A549 (cell line): ENCODE data around the gene FER. TPM values are rescaled to one million over a fixed set of nuclear protein-coding genes. Genes with fewer than 3 reads are reported as not detected.

Source experiments
- ATAC-seq, 2 experiments: fragments of 200-7000 bp in 1 of 2; fragments of >200 bp in 1 of 2; cut with Nextera tagmentation in 1 of 2; cut with Tn5 transposase in 1 of 2; 3 replicates each; pipeline versions ENCODE4 v1.8.0 to v1.9.1; 2018 to 2020; ENCODE audit warnings: mild to moderate bottlenecking in 1 of 2, moderate library complexity in 1 of 2
- CTCF ChIA-PET: fragments of 300-600 bp; sonication (Branson Sonifier 250); formaldehyde crosslinking; extraction: SDS; loops from one replicate; lab custom pipeline; 2021; ENCODE audit warnings: antibody characterized with exemption, inconsistent platforms; lab: Yijun Ruan, JAX
- POLR2A ChIA-PET: fragments of 350-600 bp; formaldehyde crosslinking; extraction: SDS; loops from one replicate; lab custom pipeline; 2021; ENCODE audit warnings: antibody characterized with exemption, inconsistent platforms; lab: Yijun Ruan, JAX
- DNase-seq, 2 experiments: peaks; one replicate each; pipeline versions ENCODE4 v3.0.0 to v3.0.0-alpha.2; 2011 to 2016; ENCODE audit warnings: low read depth in 1 of 2, low spot score in 1 of 2
- FAIRE-seq: peaks from 2 replicates; lab custom pipeline; 2011; peaks lifted over from hg19 to GRCh38; lab: Jason Lieb, UNC
- H3K27ac ChIP-seq, 2 experiments: fragments of >200 bp; sonication (Bioruptor Twin); formaldehyde crosslinking; 3 replicates each; pipeline ENCODE4 v1.5.1; 2016 to 2017
- H3K4me1 ChIP-seq: fragments of >200 bp; sonication (Bioruptor Twin); formaldehyde crosslinking; 3 replicates; pipeline ENCODE4 v1.6.1; 2016
- H3K4me2 ChIP-seq: fragments of >200 bp; sonication (Bioruptor Twin); formaldehyde crosslinking; 3 replicates; pipeline ENCODE4 v1.6.1; 2016
- H3K4me3 ChIP-seq: fragments of >200 bp; sonication (Bioruptor Twin); formaldehyde crosslinking; 3 replicates; pipeline ENCODE4 v1.5.1; 2016
- H3K9me3 ChIP-seq: fragments of >200 bp; sonication (Bioruptor Twin); formaldehyde crosslinking; 3 replicates; pipeline ENCODE4 v1.6.1; 2016
- BCL3 ChIP-seq: fragments of >200 bp; sonication (Bioruptor Twin); formaldehyde crosslinking; IDR thresholded peaks from 3 replicates; pipeline ENCODE4 v1.6.1; 2016
- BHLHE40 ChIP-seq: IDR thresholded peaks from 2 replicates; pipeline ENCODE4 v1.6.1; 2012; ENCODE audit warnings: low read depth, low read length, inconsistent platforms
- CHD2 ChIP-seq: fragments of 150-350 bp; IDR thresholded peaks from 2 replicates; pipeline ENCODE4 v1.6.1; 2014; ENCODE audit warnings: low read length; ENCODE audit not compliant: partially characterized antibody
- CHD4 ChIP-seq: fragments of 200-600 bp; sonication (generic); IDR thresholded peaks from 2 replicates; pipeline ENCODE4 v1.6.1; 2016; ENCODE audit warnings: antibody characterized with exemption, mild to moderate bottlenecking, borderline replicate concordance
- FOXS1 ChIP-seq: fragments of 250-450 bp; sonication (Bioruptor Pico); IDR thresholded peaks from 2 replicates; pipeline ENCODE4 v1.5.0; 2020; ENCODE audit warnings: mild to moderate bottlenecking, moderate library complexity
- HMGXB4 ChIP-seq: fragments of 250-450 bp; sonication (Bioruptor Pico); IDR thresholded peaks from 2 replicates; pipeline ENCODE4 v1.5.0; 2021; ENCODE audit warnings: mild to moderate bottlenecking, moderate library complexity, borderline replicate concordance
- JUN ChIP-seq, 2 experiments: fragments of >200 bp; sonication (Bioruptor Twin); formaldehyde crosslinking; IDR thresholded peaks; 2 replicates in 1 of 2; 3 replicates in 1 of 2; pipeline ENCODE4 v1.6.1; 2016 to 2017
- JUNB ChIP-seq: fragments of >200 bp; sonication (Bioruptor Twin); formaldehyde crosslinking; IDR thresholded peaks from 2 replicates; pipeline ENCODE4 v1.6.1; 2016
- KDM1A ChIP-seq: fragments of 200-600 bp; sonication (generic); IDR thresholded peaks from 2 replicates; pipeline ENCODE4 v1.6.1; 2016; ENCODE audit warnings: low read depth, mild to moderate bottlenecking
- KDM5A ChIP-seq: fragments of 200-600 bp; sonication (generic); IDR thresholded peaks from 2 replicates; pipeline ENCODE4 v1.6.1; 2016; ENCODE audit warnings: antibody characterized with exemption, mild to moderate bottlenecking
- MAFK ChIP-seq: fragments of 450-650 bp; IDR thresholded peaks from 2 replicates; pipeline ENCODE4 v1.6.1; 2014; ENCODE audit not compliant: partially characterized antibody
- MAX ChIP-seq: IDR thresholded peaks from 2 replicates; pipeline ENCODE4 v1.6.1; 2012
- MYC ChIP-seq: IDR thresholded peaks from 2 replicates; pipeline ENCODE4 v1.6.1; 2012; ENCODE audit warnings: mild to moderate bottlenecking, inconsistent platforms, low read length, improper control_type of control experiment, borderline replicate concordance
- NFE2L2 ChIP-seq: fragments of 150-350 bp; conservative IDR thresholded peaks from 2 replicates; pipeline ENCODE4 v1.6.1; 2014; ENCODE audit warnings: low read length
- NPAS2 ChIP-seq: fragments of 250-450 bp; sonication (Bioruptor Pico); IDR thresholded peaks from 2 replicates; pipeline ENCODE4 v1.8.0; 2022; ENCODE audit warnings: mild to moderate bottlenecking, moderate library complexity, borderline replicate concordance
- NR3C1 ChIP-seq: fragments of >200 bp; sonication (Bioruptor Twin); formaldehyde crosslinking; IDR thresholded peaks from 3 replicates; pipeline ENCODE4 v1.6.1; 2017
- PBX3 ChIP-seq: IDR thresholded peaks from 2 replicates; pipeline ENCODE4 v1.6.1; 2012
- PHF8 ChIP-seq: fragments of 200-600 bp; sonication (generic); IDR thresholded peaks from 2 replicates; pipeline ENCODE4 v1.6.1; 2016; ENCODE audit warnings: low read depth, mild to moderate bottlenecking, antibody characterized with exemption, moderate library complexity, borderline replicate concordance
- POLR2A ChIP-seq: IDR thresholded peaks from 2 replicates; pipeline ENCODE4 v1.6.1; 2012; ENCODE audit warnings: mild to moderate bottlenecking, low read length
- SMC3 ChIP-seq: fragments of >200 bp; sonication (Bioruptor Twin); formaldehyde crosslinking; IDR thresholded peaks from 3 replicates; pipeline ENCODE4 v1.6.1; 2018; ENCODE audit warnings: inconsistent platforms
- SREBF2 ChIP-seq: fragments of 450-650 bp; IDR thresholded peaks from 2 replicates; pipeline ENCODE4 v1.6.1; 2014; ENCODE audit warnings: mild to moderate bottlenecking, moderate library complexity
- TFCP2L1 ChIP-seq: fragments of 250-450 bp; sonication (Bioruptor Pico); IDR thresholded peaks from 2 replicates; pipeline ENCODE4 v1.5.0; 2021; ENCODE audit warnings: mild to moderate bottlenecking
- TP53 ChIP-seq: fragments of 250-450 bp; sonication (Bioruptor Pico); IDR thresholded peaks from 2 replicates; pipeline ENCODE4 v1.5.0; 2021; ENCODE audit warnings: mild to moderate bottlenecking, moderate library complexity
- ZSCAN20 ChIP-seq: fragments of 250-450 bp; sonication (Bioruptor Pico); IDR thresholded peaks from 2 replicates; pipeline ENCODE4 v1.8.0; 2022; ENCODE audit warnings: mild to moderate bottlenecking, moderate library complexity
- WGBS: methylation state at CpG from one replicate; pipeline ENCODE4 v1.1.6; 2017; ENCODE audit errors: missing lambda C conversion rate; 5-methylcytosine and 5-hydroxymethylcytosine counted together
- polyA plus RNA-seq, 4 experiments: library from polyadenylated mRNA; depleted of rRNA in 3 of 4; stranded (reverse); fragments of >200 nt; fragmentation: RNase III in 1 of 4; extraction: RNeasy Plus Mini Kit Qiagen cat#74134 plus additional on column Dnase treatment in 1 of 4; gene quantifications; 2 replicates in 3 of 4; 3 replicates in 1 of 4; pipeline ENCODE4 v1.2.3, GENCODE V29; 2011 to 2017

FER gene
- polyA plus RNA-seq, 2 of the 4 experiments (the other 2 are of a cell fraction) = 3.6 to 12.3 TPM

- TF ChIP-seq SREBF2 (no peak), JUNB (no peak), NPAS2 (no peak), MAX (peak; percentile 90), KDM1A (no peak), JUN (IDR thresholded peaks at IDR 0.05) (peak; percentile 76 to 95; a peak in 4 of 5 replicates), PHF8 (peak; percentile 80; the same call in 1 of the 2 replicates), NR3C1 (no peak), MYC (no peak), SMC3 (peak; percentile 37; the same call in 2 of the 3 replicates), ZSCAN20 (CRISPR knock-in tag) (no peak), NFE2L2 (no peak), KDM5A (no peak), MAFK (no peak), HMGXB4 (CRISPR knock-in tag) (peak; percentile 16; the same call in 1 of the 2 replicates), TP53 (peak; percentile 64; the same call in 1 of the 2 replicates), BCL3 (peak; percentile 79; the same call in 1 of the 3 replicates)
- TF ChIP-seq, all 56 proteins: peak for 11
These were observed 19.8 kb upstream of the FER start (continued) for GRCh38 chr5:108727651-108728565.

GRCh38 chr5:108728566-108729241 is 19.0 kb upstream of the FER start:
- TF ChIP-seq NPAS2 = no peak
- no peak for TF ChIP-seq CHD2
- TF ChIP-seq JUN (IDR thresholded peaks at IDR 0.05) = no peak
- TF ChIP-seq ZSCAN20 (CRISPR knock-in tag) = no peak
- no peak for TF ChIP-seq BHLHE40
- TF ChIP-seq PBX3 = no peak
- TF ChIP-seq TFCP2L1 (CRISPR knock-in tag) = no peak
- no peak for TF ChIP-seq CHD4
- no peak for TF ChIP-seq FOXS1 (CRISPR knock-in tag)
- no peak for TF ChIP-seq NFE2L2
- no peak for TF ChIP-seq HMGXB4 (CRISPR knock-in tag)
- no peak for TF ChIP-seq POLR2A
- FAIRE-seq = no peak
- Histone ChIP-seq H3K27ac (peak overlapping the region; percentile 93 to 96), H3K4me3 (peak overlapping the region; percentile 77), H3K4me1 (peaks cover 12% of the 10 kb centered on the region; the same call in 2 of the 3 replicates), H3K4me2 (peak overlapping the region; percentile 87), H3K9me3 (no peaks in the 10 kb centered on the region)
- ChIA-PET CTCF (interaction anchor here (1.1 to 1.5 kb wide), 2 partner anchors 33 to 48 kb away, joined by 3 read pairs; no protein-coding TSS in a partner anchor), POLR2A (interaction anchor here (0.6 to 2.0 kb wide), 10 partner anchors 11 to 681 kb away, joined by 3 to 47 read pairs (median 5); partner anchors contain the start of genes FER and PJA2)
- WGBS = 46% methylated on average over 14 of the region's 14 CpGs
- peak; percentile 62 to 67 for ATAC-seq
- no peak for DNase-seq
